ENCODE data around the gene CAMK1D.
"Not testable (repeated sequence)": the region's sequence is repeated elsewhere in the genome, so short reads cannot be mapped to it uniquely, and the experiment has no call there.

Gene CAMK1D

GRCh38 chr10:12854988-12855387 is 505.6 kb downstream of the CAMK1D start:
- no peak for DNase-seq (ENCODE audit: low spot score)

- no peak for DNase-seq (ENCODE audit: low spot score)
These were observed 513.1 kb downstream of the CAMK1D start for GRCh38 chr10:12862459-12862858.

GRCh38 chr10:12865515-12865914 is 516.2 kb downstream of the CAMK1D start:
- not testable (repeated sequence) for DNase-seq (ENCODE audit: low spot score)

- no peak for DNase-seq (ENCODE audit: low spot score)
These were observed 518.9 kb downstream of the CAMK1D start for GRCh38 chr10:12868229-12868628.

GRCh38 chr10:12869427-12869826 is 520.1 kb downstream of the CAMK1D start:
- no peak for DNase-seq (ENCODE audit: low spot score)

- DNase-seq (ENCODE audit: low spot score), result no peak
These were observed 523.2 kb downstream of the CAMK1D start for GRCh38 chr10:12872577-12872976.

GRCh38 chr10:12873172-12873571 is 523.8 kb downstream of the CAMK1D start:
- no peak for DNase-seq (ENCODE audit: low spot score)

GRCh38 chr10:12874501-12874900 is 525.2 kb downstream of the CAMK1D start:
- DNase-seq (ENCODE audit: low spot score), result no peak

- no peak for DNase-seq (ENCODE audit: low spot score)
These were observed 525.8 kb downstream of the CAMK1D start for GRCh38 chr10:12875100-12875499.

- DNase-seq (ENCODE audit: low spot score), result no peak
These were observed 526.9 kb downstream of the CAMK1D start for GRCh38 chr10:12876266-12876665.

GRCh38 chr10:12877150-12877549 is 527.8 kb downstream of the CAMK1D start:
- no peak for DNase-seq (ENCODE audit: low spot score)

GRCh38 chr10:12880423-12880822 is 531.1 kb downstream of the CAMK1D start:
- no peak for DNase-seq (ENCODE audit: low spot score)

- DNase-seq (ENCODE audit: low spot score), result no peak
These were observed 535.5 kb downstream of the CAMK1D start for GRCh38 chr10:12884851-12885250.

Data from HuH-7.5 (cell line).